WI38 (cell line): ENCODE data around the gene GNS.

Experiments used
- H3K4me3 ChIP-seq: 2 replicates; pipeline ENCODE4 v1.5.1; 2011; ENCODE audit warnings: low read depth, mild to moderate bottlenecking, control low read depth, low read length
- TF ChIP-seq, protein P1 (sequence below): IDR thresholded peaks from 2 replicates; pipeline ENCODE4 v1.5.1; 2012; ENCODE audit warnings: low read depth, mild to moderate bottlenecking, control low read depth, low read length

Gene GNS

GRCh38 chr12:64723630-64724029 is 35.6 kb downstream of the GNS start:
- no peak overlapping the region for H3K4me3 ChIP-seq
- TF ChIP-seq, protein P1, sequence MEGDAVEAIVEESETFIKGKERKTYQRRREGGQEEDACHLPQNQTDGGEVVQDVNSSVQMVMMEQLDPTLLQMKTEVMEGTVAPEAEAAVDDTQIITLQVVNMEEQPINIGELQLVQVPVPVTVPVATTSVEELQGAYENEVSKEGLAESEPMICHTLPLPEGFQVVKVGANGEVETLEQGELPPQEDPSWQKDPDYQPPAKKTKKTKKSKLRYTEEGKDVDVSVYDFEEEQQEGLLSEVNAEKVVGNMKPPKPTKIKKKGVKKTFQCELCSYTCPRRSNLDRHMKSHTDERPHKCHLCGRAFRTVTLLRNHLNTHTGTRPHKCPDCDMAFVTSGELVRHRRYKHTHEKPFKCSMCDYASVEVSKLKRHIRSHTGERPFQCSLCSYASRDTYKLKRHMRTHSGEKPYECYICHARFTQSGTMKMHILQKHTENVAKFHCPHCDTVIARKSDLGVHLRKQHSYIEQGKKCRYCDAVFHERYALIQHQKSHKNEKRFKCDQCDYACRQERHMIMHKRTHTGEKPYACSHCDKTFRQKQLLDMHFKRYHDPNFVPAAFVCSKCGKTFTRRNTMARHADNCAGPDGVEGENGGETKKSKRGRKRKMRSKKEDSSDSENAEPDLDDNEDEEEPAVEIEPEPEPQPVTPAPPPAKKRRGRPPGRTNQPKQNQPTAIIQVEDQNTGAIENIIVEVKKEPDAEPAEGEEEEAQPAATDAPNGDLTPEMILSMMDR, result no peak

DNA sequence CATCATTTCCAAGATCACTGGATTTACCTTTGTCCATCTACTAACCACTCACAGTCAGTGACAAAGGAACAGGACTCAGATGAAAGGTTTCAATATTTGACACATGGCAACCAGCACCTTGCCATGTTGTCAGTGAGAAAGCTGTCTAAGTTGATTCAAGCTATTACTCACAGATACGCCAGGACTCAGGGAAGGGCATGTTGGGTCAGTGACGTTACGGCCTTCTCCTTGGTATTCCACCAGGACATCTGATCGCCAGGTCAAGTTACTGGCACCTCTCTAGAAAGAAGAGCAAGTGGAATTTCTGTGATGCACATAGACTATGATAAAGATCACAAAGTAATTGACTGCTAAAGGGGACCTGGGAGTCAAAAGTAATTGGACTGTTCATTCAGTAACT is 36.4 kb downstream of the GNS start:
- TF ChIP-seq, protein P1, result no peak
- no peak overlapping the region for H3K4me3 ChIP-seq

DNA sequence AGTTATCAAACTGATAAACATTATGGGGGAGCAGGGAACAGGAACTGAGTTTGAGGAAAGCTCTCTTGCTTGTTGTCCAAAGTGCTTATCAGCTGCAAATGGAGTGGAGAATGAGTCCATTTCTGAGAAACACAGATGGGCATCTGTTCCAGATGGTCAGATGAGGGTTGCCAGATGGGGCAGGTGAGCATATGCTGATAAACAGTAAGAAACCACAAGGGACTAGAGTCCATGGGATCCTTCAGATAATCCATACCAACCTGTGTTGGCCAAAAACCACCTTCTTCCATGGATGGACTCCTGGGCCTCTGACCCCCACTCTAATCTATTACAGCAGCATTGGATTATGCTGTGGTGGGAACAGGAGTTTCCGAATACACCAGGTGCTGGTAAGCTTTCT is 38.3 kb downstream of the GNS start:
- TF ChIP-seq, protein P1, result no peak
- no peak overlapping the region for H3K4me3 ChIP-seq

GRCh38 chr12:64718649-64719048 is 40.6 kb downstream of the GNS start:
- no peak overlapping the region for H3K4me3 ChIP-seq
- TF ChIP-seq, protein P1, result no peak

DNA sequence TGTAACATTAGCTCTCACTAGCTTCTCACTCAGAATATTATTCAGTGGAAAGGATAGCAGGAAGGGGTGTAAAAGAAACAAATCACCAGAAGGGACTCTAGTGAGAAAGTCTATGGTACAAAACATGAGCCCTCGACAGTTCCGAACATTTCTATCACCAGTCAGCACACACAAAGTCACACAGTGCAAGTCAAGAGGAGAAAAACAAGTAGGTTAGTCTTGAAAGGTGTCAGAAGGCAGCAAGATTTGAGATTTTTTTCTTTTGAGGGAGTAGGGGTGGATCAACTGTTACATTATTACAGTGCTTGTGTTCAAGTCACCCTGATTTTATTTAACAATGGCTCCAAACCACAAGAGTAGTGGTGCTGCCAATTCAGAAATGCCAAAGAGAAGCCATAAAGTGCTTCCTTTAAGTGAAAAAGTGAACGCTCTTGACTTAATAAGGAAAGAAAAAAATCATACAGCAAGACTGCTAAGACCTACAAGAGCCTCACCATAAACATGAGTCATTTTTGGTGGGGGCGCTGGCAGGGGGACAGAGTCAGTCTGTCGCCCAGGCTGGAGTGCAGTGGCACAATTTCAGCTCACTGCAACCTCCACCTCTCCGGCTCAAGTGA is 42.3 kb downstream of the GNS start:
- TF ChIP-seq, protein P1, result no peak
- H3K4me3 ChIP-seq, result no peak overlapping the region

- H3K4me3 ChIP-seq, result no peak overlapping the region
- TF ChIP-seq, protein P1, result no peak
These were observed 42.8 kb downstream of the GNS start for GRCh38 chr12:64716371-64716770.

- H3K4me3 ChIP-seq, result no peak overlapping the region
- TF ChIP-seq, protein P1, result no peak
These were observed 44.6 kb downstream of the GNS start for GRCh38 chr12:64714551-64714968.
